ENCODE measurements around the gene TRAFD1. TPM values are rescaled to one million over a fixed set of nuclear protein-coding genes. Genes with fewer than 3 reads are reported as not detected.

Gene TRAFD1
- total and polyA plus RNA-seq, 9 of the 15 experiments (the other 6 are each of a cell fraction or from before 2014, with no cell fraction given): 41.3 to 85.5 (median 54.5) TPM

DNA sequence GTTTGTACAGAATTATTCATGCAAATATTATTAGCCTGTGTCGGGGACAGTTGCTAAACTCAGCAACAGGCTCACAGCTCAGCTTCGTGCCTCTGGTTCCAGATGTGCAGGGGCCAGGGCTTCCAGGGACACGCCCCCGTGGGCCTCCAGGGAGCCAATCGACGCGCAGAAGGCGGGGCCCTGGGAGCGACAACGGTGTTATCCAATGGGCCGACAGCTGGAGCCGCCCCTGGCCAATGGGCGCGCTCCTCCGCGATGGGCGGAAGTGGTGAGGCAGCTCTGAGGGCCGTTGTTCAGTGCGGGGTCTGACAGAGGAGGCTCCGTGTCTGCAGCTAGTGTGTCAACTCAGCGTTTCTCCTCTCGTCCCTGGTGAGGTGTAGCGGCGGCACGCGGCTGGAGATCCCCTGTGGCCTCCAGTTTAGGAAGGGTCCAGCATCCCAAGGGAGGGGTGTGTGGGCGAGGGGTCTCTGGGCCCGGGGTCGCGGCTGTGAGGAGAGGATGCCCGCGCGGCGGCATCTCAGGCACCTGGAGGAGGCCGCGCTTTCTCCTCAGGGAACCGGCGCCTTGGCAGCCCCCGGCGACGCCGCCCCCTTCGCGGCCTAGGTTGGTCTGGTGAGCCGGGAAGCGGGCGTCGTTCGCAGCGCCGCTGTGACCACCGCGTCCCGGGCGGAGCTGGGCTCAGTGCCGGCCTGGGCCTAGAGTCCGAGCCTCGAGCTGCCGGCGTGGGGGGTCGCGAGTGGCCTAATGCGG lies at the start of gene TRAFD1 (continued):
- TF ChIP-seq, protein P1, sequence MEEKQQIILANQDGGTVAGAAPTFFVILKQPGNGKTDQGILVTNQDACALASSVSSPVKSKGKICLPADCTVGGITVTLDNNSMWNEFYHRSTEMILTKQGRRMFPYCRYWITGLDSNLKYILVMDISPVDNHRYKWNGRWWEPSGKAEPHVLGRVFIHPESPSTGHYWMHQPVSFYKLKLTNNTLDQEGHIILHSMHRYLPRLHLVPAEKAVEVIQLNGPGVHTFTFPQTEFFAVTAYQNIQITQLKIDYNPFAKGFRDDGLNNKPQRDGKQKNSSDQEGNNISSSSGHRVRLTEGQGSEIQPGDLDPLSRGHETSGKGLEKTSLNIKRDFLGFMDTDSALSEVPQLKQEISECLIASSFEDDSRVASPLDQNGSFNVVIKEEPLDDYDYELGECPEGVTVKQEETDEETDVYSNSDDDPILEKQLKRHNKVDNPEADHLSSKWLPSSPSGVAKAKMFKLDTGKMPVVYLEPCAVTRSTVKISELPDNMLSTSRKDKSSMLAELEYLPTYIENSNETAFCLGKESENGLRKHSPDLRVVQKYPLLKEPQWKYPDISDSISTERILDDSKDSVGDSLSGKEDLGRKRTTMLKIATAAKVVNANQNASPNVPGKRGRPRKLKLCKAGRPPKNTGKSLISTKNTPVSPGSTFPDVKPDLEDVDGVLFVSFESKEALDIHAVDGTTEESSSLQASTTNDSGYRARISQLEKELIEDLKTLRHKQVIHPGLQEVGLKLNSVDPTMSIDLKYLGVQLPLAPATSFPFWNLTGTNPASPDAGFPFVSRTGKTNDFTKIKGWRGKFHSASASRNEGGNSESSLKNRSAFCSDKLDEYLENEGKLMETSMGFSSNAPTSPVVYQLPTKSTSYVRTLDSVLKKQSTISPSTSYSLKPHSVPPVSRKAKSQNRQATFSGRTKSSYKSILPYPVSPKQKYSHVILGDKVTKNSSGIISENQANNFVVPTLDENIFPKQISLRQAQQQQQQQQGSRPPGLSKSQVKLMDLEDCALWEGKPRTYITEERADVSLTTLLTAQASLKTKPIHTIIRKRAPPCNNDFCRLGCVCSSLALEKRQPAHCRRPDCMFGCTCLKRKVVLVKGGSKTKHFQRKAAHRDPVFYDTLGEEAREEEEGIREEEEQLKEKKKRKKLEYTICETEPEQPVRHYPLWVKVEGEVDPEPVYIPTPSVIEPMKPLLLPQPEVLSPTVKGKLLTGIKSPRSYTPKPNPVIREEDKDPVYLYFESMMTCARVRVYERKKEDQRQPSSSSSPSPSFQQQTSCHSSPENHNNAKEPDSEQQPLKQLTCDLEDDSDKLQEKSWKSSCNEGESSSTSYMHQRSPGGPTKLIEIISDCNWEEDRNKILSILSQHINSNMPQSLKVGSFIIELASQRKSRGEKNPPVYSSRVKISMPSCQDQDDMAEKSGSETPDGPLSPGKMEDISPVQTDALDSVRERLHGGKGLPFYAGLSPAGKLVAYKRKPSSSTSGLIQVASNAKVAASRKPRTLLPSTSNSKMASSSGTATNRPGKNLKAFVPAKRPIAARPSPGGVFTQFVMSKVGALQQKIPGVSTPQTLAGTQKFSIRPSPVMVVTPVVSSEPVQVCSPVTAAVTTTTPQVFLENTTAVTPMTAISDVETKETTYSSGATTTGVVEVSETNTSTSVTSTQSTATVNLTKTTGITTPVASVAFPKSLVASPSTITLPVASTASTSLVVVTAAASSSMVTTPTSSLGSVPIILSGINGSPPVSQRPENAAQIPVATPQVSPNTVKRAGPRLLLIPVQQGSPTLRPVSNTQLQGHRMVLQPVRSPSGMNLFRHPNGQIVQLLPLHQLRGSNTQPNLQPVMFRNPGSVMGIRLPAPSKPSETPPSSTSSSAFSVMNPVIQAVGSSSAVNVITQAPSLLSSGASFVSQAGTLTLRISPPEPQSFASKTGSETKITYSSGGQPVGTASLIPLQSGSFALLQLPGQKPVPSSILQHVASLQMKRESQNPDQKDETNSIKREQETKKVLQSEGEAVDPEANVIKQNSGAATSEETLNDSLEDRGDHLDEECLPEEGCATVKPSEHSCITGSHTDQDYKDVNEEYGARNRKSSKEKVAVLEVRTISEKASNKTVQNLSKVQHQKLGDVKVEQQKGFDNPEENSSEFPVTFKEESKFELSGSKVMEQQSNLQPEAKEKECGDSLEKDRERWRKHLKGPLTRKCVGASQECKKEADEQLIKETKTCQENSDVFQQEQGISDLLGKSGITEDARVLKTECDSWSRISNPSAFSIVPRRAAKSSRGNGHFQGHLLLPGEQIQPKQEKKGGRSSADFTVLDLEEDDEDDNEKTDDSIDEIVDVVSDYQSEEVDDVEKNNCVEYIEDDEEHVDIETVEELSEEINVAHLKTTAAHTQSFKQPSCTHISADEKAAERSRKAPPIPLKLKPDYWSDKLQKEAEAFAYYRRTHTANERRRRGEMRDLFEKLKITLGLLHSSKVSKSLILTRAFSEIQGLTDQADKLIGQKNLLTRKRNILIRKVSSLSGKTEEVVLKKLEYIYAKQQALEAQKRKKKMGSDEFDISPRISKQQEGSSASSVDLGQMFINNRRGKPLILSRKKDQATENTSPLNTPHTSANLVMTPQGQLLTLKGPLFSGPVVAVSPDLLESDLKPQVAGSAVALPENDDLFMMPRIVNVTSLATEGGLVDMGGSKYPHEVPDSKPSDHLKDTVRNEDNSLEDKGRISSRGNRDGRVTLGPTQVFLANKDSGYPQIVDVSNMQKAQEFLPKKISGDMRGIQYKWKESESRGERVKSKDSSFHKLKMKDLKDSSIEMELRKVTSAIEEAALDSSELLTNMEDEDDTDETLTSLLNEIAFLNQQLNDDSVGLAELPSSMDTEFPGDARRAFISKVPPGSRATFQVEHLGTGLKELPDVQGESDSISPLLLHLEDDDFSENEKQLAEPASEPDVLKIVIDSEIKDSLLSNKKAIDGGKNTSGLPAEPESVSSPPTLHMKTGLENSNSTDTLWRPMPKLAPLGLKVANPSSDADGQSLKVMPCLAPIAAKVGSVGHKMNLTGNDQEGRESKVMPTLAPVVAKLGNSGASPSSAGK (IDR thresholded peaks at IDR 0.05): peak; percentile 51
- TF ChIP-seq HDAC2 (IDR thresholded peaks at IDR 0.05) (peak; percentile 64; the same call in 1 of the 2 replicates), ZNF121 (CRISPR knock-in tag; conservative IDR thresholded peaks at IDR 0.05) (no peak), CCNT2 (IDR thresholded peaks at IDR 0.05; ENCODE audit: borderline replicate concordance, extremely low read depth, insufficient read length, low read depth, low read length) (peak; percentile 51), MYC (IDR thresholded peaks at IDR 0.05; ENCODE audit: low read depth, low read length) (0 out of 2 replicates have a peak, but pooled peaks have one; percentile 40), MYC (CRISPR knock-in tag; IDR thresholded peaks at IDR 0.05; ENCODE audit: borderline replicate concordance, low read depth) (no peak), SAP30 (IDR thresholded peaks at IDR 0.05; ENCODE audit: borderline replicate concordance, insufficient read depth, low read depth, low read length, poor library complexity, severe bottlenecking) (peak; percentile 72), CTBP1 (IDR thresholded peaks at IDR 0.05; ENCODE audit: borderline replicate concordance) (no peak; the same call in 1 of the 2 replicates), PHF20 (IDR thresholded peaks at IDR 0.05; ENCODE audit: partially characterized antibody) (peak; percentile 42), L3MBTL2 (IDR thresholded peaks at IDR 0.05) (peak; percentile 91), ATF1 (CRISPR knock-in tag; IDR thresholded peaks at IDR 0.05) (no peak), ATF1 (tag; IDR thresholded peaks at IDR 0.05) (peak; percentile 79)
